ENCODE results near the gene LRRC36.

The LRRC36 gene

DNA sequence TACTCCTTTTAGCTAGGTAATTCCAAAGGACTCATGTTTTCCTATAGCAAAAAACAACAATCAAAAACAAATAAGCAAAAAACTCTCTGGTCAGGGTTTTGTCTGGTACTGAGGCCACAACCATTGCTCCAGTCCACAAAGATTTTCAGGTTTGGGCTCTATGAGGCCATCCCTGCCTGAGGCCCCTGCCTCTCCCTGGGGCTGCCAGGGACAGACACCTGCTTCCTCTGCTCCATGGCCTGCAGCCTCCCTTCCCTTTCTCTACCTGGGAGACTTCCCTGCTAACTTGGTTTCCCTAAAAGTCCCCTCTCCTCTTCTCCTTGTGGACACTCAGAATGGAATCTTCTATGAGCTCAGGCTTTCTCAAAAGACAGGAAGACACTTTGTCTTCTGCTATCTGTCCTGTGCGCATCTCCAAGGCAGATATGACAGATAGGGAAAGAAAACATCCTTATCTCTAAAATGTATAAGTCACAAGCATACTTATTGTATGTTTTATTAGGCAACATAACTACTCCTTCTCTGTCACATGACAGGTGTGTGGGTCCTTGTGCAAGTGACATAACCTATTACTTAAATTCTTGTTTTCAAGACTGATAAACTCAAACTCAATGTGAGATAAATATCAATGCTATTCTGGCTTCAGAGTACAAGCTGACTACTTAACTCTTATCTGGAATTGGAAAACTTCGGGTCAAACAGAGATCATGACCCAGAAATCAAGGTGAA, 90.9 kb downstream of the LRRC36 start:
- no peak overlapping the region for H3K27ac ChIP-seq
- DNase-seq (ENCODE audit: low read depth, low spot score) = no peak

DNA sequence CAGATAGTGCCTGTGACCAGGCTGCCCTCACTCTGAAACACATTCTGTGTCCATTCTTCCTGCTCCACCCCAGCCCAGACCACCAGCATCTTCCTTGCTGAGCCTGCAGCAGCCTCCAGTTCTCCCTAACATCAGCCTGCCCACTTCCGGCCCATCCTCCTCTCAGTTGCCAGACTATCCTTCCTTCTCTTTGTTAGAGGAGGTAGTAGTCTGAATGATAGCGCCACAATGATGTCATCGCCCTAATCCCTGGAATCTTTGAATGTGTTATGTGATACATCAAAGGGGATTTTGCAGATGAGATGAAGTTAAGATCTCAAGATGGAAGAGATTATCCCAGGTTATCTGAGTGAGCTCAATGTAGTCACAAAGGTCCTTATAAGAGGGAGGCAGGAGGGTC, 92.9 kb downstream of the LRRC36 start:
- no peak for DNase-seq (ENCODE audit: low read depth, low spot score)
- H3K27ac ChIP-seq = no peak overlapping the region

DNA sequence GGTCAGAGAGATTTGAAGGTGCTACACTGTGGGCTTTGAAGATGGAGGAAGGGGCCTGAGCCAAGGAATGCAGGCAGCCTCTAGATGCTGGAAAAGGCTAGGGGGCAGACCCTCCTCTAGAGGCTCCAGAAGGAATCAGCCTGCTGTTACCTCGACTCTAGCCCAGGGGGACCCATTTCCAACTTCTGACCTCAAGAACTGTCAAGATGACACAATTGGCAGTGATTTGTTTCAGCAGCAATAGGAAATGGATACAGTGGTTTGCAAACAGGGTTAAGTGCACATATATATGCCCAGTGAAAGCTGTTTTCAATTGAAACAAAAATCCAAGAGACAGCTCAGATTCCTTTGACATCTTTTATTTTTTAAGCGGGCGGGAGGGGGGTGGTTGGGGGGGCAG, 93.3 kb downstream of the LRRC36 start:
- no peak overlapping the region for H3K27ac ChIP-seq
- no peak for DNase-seq (ENCODE audit: low read depth, low spot score)

DNA sequence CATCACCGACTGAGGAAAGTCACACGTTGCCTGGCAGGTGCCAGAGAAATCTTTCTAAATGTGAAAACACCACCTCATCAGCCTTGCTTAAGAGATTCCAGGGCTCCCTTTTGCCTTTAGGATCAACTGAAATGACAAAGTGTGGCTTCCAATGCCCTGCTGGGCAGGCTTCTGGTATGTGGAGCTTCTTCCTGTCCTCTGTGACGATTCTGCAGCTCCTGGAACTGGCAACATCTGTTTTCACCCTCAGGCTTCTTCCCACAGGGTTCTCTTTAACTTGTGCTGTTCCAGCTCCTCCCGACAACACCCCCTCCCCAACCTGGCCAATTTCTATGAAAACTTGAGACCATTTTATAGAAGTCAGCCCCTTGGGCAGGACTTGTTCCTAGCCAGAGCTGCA, 94.4 kb downstream of the LRRC36 start:
- no peak for DNase-seq (ENCODE audit: low read depth, low spot score)
- no peak overlapping the region for H3K27ac ChIP-seq

DNA sequence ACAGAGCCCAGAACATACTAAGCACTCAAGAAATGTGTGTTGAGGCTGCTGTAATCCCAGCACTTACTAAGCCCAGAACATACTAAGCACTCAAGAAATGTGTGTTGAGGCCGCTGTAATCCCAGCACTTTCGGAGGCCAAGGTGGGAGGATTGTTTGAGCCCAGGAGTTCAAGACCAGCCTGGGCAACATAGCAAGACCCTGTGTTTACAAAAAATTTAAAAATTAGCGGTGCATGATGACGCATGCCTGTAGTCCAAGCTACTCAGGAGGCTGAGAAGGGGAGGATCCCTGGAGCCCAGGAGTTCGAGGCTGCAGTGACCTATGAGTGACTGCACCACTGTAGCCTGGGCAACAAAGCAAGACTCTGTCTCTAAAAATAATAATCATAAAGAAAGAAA, 96.4 kb downstream of the LRRC36 start:
- H3K27ac ChIP-seq = no peak overlapping the region
- no peak for DNase-seq (ENCODE audit: low read depth, low spot score)

DNA sequence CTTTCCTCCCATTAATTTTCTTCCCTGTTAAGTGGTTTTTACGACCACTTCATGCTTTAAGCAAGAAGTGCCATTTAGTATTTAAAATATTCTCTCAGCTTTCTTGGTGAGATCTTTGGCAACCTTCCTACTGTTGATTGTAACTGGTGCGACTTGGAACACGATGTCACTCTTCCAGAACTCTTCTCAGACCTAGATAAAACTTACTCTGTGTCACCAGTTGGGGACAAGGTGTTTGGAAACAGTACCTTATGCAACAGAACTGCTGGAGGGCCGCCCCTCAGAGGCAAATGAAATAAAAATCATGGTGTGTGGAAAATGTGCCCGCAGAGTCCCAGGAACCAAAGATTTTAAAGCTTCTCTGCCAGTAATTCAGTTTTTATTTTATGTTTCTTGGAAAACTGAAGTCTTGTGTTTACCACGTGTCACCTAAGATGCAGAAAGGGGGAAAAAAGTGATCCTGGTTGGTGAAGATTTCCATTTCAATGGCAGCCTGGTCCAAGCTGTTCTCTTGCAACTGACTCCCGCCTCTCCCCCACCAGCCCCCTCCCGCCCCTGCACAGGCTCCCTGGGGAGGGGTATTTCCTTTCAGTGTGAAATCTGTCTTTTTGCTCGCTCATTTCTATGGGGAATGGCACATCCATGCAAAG, 97.1 kb downstream of the LRRC36 start:
- no peak for DNase-seq (ENCODE audit: low read depth, low spot score)
- H3K27ac ChIP-seq = no peak overlapping the region

DNA sequence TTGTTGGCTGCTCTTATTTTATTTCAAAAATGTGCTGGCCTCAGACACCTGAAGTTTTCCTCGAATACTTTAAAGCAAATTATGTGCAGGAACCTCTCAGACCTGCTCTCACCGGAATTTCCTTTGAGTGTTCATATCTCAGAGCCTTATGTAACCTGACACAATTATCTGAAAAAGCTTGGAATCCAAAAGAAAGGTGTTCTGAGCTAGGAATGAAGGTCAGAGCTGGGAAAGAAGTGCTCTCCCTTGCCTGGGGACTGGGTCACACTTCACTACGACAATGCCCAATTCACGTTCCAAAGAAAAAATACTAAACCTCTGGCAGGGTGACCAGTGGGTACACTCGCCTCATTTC, 97.6 kb downstream of the LRRC36 start:
- H3K27ac ChIP-seq = no peak overlapping the region
- no peak for DNase-seq (ENCODE audit: low read depth, low spot score)

DNA sequence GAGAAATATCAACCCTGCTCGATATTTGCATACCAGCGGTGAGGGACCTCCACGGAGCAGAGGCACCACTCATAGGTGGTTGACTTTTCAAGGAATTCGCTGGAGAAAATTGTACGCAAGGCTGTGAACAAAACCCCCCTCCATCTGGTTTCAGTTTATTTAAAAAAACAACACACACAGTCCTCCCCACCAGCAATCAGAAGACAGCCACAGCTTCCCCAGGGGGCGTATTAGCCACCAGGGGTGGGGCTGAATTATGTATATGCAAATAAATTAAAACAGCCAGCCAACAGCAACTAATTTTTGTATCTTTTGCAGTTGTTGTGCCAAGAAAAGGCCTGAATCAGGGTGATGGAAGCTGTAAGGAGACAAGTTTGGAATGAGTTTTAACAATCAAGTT, 98.4 kb downstream of the LRRC36 start:
- DNase-seq (ENCODE audit: low read depth, low spot score) = no peak
- no peak overlapping the region for H3K27ac ChIP-seq

DNA sequence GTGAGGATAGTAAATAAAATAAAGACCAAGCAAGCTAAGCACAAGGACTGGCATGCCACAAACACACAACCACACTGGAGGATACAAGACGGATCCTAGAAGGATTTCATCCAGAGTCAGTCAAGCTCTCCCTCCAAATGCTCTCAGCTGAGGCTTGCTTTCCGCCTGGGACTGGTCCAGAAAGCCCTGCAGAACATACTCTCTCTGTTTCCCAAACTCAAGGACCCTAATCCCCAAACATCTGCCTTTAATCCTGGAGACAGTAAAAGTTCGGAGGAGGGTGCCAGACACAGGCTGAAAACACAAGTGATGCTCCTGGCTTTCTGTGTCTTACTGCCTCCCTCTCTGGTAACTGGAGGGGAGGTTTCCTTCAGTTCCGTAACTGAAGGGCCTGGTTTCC, 99.0 kb downstream of the LRRC36 start:
- H3K27ac ChIP-seq = no peak overlapping the region
- DNase-seq (ENCODE audit: low read depth, low spot score) = no peak

DNA sequence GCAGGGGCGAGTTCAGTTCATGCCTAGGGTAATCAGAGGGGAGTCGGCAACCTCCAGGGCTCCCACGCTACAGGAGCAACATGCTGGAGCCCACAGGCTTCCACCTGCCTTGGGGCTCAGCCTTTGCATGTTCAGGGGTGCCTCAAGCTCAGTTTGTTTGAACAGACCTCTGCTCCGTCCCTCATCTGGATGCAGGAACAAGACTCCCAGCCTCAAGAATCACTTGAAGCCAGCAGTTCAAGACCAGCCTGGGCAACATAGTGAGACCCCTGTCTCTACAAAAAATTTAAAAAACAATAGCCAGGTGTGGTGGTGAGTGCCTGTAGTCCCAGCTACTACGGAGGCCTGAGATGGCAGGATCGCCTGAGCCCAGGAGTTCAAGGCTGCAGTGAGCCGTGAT, 99.4 kb downstream of the LRRC36 start:
- H3K27ac ChIP-seq = no peak overlapping the region
- no peak for DNase-seq (ENCODE audit: low read depth, low spot score)

DNA sequence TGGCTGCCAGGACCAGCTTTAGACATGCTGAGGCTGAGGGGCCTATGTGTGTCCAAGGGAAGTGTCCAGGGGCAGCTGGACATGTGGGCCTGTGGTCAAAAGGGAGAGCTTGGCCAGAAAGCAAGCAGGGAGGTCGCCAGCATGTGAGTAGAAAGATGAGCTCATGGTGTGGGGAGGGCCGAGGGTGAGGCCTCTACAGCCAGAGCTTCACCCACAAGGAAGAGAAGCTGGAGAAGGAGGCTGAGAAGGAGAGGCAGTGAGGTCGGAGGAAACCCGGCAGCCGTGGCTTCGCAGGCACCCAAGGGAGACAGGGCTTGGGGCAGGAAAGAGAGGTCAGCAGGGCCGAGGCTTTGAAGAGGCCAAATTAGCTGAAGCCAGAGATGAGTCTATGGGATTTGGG, 100.3 kb downstream of the LRRC36 start:
- DNase-seq (ENCODE audit: low read depth, low spot score) = no peak
- H3K27ac ChIP-seq = no peak overlapping the region

DNA sequence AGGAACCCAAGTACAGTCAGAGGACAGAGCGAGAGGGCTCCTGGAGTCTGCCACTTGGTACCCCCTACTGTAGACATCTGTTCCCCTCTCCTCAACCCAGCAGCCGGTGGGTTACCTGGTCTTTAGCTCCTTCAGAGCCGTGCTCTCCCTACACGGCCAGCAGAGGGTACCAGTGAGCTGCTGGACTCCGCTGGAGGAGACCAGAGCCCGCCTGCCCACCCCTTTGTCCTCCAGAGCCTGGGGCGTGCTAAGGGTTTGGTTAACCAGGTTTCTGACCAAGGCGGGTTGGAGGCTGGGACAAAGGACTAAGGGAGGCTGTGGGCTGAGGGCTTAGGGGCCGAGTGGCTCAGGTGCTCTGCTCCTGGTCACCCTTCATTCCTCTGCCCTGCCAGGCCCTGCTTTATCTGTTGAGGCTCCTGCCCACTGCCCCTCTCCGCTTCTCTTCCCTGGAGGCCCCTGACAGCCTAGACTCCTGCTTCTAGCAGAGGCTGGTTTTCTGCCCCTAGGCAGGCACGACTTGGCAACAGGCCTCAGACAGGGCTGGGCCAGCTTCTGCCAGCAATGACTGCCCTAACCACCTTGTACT, 101.6 kb downstream of the LRRC36 start:
- DNase-seq (ENCODE audit: low read depth, low spot score) = no peak
- H3K27ac ChIP-seq = no peak overlapping the region

DNA sequence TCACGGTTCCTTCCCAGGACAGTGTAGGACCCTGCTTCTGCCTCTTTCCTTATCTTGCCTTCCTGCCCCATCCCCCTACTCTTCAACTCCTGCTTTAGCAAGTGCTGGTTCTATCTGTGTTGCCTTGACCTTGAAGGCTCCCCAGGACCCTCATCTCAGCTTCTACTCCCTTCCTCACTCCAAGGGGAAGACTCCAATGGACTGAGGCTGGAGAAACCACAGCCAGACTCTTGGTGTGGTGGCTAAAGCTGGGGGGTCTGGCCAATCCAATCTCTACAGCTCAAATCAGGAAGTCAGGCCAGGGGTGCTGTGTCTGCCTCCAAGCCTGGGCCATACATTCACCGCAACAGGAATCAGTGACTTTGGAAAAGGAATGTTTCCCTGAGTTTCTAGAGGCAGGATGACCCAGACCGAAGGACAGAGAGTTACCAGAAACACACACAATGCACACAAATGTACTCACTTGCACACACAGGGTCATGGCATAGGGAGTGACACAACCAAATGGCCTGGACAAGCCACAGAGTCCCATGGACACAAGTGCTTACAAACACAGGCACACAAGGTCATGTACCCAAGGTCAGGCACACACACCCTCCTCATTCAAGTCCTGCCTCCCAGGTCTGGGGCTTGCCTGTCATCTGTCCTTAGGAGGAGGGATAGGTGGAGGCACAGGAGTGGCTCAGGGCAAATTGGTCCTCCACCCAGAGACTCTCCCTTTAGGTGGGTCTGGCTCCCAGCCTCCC, 102.6 kb downstream of the LRRC36 start:
- no peak overlapping the region for H3K27ac ChIP-seq
- no peak for DNase-seq (ENCODE audit: low read depth, low spot score)

DNA sequence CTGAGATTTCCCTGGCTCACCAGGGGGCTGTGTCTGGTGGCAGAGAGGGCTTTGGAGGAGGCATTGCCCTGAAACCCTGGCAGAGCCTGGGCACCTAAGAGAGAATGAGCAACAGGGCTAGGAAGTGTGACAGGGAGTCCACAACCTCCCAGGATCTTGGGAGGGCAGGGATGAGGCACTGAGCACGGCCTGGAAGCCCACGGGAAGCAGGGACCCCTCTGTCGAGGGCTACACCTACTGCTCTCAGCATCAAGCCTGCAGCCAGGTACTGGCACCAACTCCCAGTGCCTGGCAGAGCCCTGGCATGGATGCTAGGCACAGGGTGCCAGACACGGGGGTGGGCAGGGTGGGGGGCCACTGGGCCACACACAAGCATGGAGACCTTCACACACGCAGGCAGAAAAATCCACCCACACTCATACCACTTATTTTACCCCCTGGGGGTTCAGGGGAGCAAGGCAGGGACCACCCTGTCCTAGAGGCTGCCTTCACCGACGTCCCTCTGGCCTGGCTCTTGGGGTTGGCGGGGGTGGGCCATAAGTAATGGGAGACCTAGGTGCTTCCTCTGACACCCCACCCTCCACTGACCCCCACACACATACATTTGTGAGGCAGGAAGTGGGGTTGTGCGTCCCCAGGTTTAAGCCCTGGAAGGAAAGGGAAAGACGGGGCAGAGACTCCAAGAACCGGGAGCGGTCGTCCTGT, 103.3 kb downstream of the LRRC36 start:
- DNase-seq (ENCODE audit: low read depth, low spot score) = no peak
- H3K27ac ChIP-seq = no peak overlapping the region

DNA sequence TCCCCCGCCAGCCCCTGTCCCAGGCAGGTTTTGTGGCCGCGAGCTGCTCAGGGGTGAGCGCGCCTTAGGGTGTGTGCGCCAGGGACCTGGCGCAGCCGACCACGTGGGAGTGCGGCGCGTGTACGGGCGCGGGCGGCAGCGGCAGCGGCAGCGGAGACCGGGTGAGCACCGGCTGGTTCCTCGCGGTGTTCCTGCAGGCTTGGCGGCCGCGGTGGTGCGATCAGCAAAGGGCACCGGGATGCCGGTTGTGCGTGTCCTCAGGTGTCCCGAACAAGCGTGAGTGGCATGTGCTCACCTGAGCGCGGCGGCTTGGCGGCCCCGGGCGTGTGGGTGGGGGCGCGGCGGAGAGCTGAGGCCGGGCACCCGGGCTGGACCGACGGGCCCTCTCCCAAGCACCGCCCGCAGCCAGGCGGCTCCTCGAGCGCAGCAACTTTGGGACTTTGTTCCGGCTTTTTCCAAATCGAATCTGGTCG, 103.9 kb downstream of the LRRC36 start:
- DNase-seq (ENCODE audit: low read depth, low spot score) = no peak
- H3K27ac ChIP-seq = no peak overlapping the region

DNA sequence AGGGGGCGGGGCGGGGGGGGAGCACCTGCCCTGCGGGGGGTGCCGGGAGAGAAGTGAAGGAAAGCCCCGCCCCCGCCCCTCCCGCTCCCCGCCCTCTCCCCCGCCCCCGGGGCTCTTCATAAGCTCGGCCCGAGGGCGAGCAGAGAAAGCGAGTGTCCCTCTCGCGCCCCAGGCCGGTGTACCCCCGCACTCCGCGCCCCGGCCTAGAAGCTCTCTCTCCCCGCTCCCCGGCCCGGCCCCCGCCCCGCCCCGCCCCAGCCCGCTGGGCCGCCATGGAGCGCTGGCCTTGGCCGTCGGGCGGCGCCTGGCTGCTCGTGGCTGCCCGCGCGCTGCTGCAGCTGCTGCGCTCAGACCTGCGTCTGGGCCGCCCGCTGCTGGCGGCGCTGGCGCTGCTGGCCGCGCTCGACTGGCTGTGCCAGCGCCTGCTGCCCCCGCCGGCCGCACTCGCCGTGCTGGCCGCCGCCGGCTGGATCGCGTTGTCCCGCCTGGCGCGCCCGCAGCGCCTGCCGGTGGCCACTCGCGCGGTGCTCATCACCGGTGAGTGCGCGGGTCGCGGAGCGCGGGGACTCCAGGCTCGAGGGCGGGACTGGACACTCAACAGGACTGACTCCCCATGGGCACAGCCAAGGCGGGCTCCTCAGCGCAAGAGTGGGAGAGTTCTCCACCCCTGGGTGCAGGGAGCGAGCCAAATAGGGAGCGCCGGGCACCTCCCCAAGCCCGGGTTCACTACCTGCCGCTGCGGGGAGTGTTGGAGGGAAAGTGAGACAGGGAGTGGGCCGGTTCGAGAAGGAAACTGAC, 104.6 kb downstream of the LRRC36 start, which contains the start of gene HSD11B2:
HSD11B2 (plus strand) TSS at position 145 of the 798 bp plus-strand sequence; CDS start at position 273, 128 bp downstream.
- DNase-seq (ENCODE audit: low read depth, low spot score) = no peak
- H3K27ac ChIP-seq = no peak within 1 kb of the TSS

DNA sequence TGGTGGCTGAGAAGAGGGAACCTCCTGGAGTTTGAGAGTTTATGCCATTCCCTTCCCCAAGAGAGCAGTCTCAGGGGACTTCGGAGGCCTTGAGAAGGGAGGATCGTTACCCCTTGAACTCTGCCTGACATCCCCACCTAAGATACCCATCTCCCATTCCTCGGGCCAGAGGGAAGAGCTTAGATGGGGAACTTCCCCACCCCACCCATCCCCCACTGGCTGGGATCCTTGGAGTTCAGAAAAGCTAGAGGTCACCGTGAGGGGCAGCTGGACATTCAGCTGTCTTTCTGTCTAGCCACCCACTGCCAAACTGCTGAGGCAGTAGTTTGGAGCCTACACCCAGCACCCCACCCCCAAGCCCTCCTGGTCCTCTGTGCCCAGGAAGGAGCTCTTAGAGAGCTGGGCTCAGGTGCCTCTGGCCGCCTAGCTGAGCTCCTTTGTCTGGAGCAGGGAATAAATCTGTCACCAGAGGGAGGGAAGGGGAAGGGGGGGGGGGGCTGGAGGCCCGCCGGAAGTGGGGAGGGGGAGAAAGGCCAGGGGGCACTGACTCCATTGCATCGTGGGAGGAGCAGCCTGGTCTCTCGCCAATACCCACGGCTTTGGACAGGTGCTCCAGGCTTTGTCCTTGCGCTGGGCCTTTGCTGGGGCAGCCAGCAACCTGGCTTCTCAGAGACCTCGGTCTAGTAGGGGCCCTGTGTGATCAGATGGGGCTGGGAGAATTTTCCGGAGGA, 105.3 kb downstream of the LRRC36 start:
- DNase-seq (ENCODE audit: low read depth, low spot score) = no peak
- H3K27ac ChIP-seq = no peak overlapping the region

DNA sequence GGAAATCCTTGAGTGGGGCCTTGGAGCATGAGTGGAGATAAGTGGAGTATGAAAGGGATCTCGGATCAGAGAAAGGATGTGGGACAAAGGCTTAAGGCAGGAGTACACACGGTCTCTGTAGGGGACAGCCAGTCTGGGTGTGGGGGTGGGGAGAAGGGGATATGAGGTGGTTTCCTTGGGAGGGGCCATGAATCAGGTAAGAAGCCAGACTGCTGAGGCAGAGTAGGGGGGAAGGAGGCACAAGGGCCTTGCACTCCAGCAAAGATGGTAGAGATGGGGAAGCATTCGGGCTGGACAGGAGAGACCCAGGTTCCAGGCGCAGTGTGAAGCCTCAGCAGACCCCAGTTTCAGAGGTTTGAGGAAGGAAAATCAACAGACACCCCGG, 105.9 kb downstream of the LRRC36 start:
- H3K27ac ChIP-seq = no peak overlapping the region
- no peak for DNase-seq (ENCODE audit: low read depth, low spot score)

DNA sequence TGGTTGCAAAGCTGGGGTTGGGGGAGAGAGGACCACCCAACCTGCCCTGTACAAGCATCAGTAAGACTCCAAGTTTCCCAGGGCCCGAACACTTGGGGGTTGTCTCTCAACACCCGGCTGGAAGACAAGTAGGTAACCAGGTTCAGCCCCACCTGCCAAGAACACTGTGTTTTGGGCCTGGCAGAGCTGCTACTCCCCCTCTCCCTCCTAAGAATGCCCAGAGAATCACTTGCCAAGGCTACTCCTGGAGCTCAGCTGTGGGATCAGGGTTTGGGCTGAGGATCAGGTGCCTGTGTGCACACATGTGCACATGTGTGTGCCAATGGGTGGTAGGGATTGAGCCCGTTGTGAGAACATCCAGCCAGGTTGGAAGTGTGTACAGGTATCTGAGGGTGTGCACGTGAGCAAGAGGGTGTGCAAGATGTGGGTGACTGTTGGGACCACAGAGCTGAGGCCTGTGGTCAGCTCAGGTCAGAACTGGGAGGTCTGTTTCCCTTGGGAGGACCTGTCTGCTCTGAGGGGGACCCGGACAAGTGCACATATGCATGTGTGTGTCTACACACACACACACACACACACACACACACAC, 106.6 kb downstream of the LRRC36 start:
- no peak for DNase-seq (ENCODE audit: low read depth, low spot score)
- no peak overlapping the region for H3K27ac ChIP-seq

All from epithelial cell of prostate (primary cell).